ENCODE results near the gene BMAL2.

Gene BMAL2

GRCh38 chr12:27355486-27355885, 22.9 kb downstream of the BMAL2 start:
- intact Hi-C loops (cut with DNase I) = no loop called here
- no peak for DNase-seq

- intact Hi-C loops (cut with DNase I) = no loop called here
- DNase-seq = no peak
Observed at GRCh38 chr12:27355979-27356378, 23.3 kb downstream of the BMAL2 start.

- intact Hi-C loops (cut with DNase I) = no loop called here
- no peak for DNase-seq
Observed at GRCh38 chr12:27359578-27360340, 27.1 kb downstream of the BMAL2 start.

GRCh38 chr12:27361372-27361771, 28.7 kb downstream of the BMAL2 start:
- DNase-seq = no peak
- intact Hi-C loops (cut with DNase I) = no loop called here

GRCh38 chr12:27366621-27367020, 34.0 kb downstream of the BMAL2 start:
- intact Hi-C loops (cut with DNase I) = no loop called here
- no peak for DNase-seq

- intact Hi-C loops (cut with DNase I) = no loop called here
- no peak for DNase-seq
Observed at GRCh38 chr12:27367078-27367477, 34.4 kb downstream of the BMAL2 start.

- no peak for DNase-seq
- intact Hi-C loops (cut with DNase I) = no loop called here
Observed at GRCh38 chr12:27382171-27382795, 49.6 kb downstream of the BMAL2 start.
